ENCODE measurements around the gene CCL22. TPM values are rescaled to one million over a fixed set of nuclear protein-coding genes. Genes with fewer than 3 reads are reported as not detected.

The CCL22 gene
- total and polyA plus RNA-seq, 2 experiments from 2014 or later: 0.19 TPM; not detected in 1

DNA sequence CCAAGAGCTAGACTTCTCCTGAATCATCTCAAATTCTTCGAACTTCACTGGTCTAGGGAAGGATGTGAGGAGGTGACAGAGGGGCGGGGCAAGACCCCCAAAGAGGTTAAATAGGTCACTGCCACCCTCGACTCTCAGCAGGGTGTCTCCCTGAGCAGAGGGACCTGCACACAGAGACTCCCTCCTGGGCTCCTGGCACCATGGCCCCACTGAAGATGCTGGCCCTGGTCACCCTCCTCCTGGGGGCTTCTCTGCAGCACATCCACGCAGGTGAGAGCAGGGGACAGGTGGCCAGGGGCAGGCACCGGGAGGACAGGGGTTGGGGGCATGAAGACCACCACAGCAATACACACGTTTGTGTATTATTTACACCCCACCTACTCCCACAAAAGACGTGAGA, 55.1 kb downstream of the CCL22 start:
- Histone ChIP-seq H2AFZ (no peak overlapping the region), H3K27ac (ENCODE audit: low read depth) (no peak overlapping the region), H3K27me3 (ENCODE audit: insufficient read depth) (no peaks in the 10 kb centered on the region), H3K9me2 (ENCODE audit: insufficient read depth) (no peaks in the 10 kb centered on the region), H4K20me1 (replicated peaks; ENCODE audit: insufficient read depth) (no peaks in the 10 kb centered on the region), H3K36me3 (ENCODE audit: insufficient read depth) (no peaks in the 10 kb centered on the region), H3K4me3 (no peak overlapping the region), H3K4me2 (no peak overlapping the region), H3K4me1 (ENCODE audit: insufficient read depth) (peaks cover 3% of the 10 kb centered on the region; the same call in 1 of the 2 replicates), H3K79me2 (replicated peaks; ENCODE audit: insufficient read depth) (no peaks in the 10 kb centered on the region), H3F3A (replicated peaks; ENCODE audit: low read depth) (peaks cover 4% of the 10 kb centered on the region)
- no peak for DNase-seq (ENCODE audit: low spot score)
- Mint-ChIP-seq H3K36me3 (ENCODE audit: low read depth) (no peaks in the 10 kb centered on the region), H3K4me3 (no peak overlapping the region), H3K4me1 (peaks cover 27% of the 10 kb centered on the region), H3K9me3 (no peaks in the 10 kb centered on the region), H3K27ac (no peak overlapping the region), H3K27me3 (ENCODE audit: insufficient read depth, low read depth, poor library complexity) (peaks cover 14% of the 10 kb centered on the region)
- no peak for ATAC-seq
- TF ChIP-seq, protein P1, sequence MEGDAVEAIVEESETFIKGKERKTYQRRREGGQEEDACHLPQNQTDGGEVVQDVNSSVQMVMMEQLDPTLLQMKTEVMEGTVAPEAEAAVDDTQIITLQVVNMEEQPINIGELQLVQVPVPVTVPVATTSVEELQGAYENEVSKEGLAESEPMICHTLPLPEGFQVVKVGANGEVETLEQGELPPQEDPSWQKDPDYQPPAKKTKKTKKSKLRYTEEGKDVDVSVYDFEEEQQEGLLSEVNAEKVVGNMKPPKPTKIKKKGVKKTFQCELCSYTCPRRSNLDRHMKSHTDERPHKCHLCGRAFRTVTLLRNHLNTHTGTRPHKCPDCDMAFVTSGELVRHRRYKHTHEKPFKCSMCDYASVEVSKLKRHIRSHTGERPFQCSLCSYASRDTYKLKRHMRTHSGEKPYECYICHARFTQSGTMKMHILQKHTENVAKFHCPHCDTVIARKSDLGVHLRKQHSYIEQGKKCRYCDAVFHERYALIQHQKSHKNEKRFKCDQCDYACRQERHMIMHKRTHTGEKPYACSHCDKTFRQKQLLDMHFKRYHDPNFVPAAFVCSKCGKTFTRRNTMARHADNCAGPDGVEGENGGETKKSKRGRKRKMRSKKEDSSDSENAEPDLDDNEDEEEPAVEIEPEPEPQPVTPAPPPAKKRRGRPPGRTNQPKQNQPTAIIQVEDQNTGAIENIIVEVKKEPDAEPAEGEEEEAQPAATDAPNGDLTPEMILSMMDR (conservative IDR thresholded peaks at IDR 0.05; ENCODE audit: low read depth in 2 of 2): no peak
- TF ChIP-seq NANOG (IDR thresholded peaks at IDR 0.05; ENCODE audit: borderline replicate concordance) (no peak), CREB1 (CRISPR knock-in tag; IDR thresholded peaks at IDR 0.05; ENCODE audit: low read depth) (no peak), JUNB (IDR thresholded peaks at IDR 0.05; ENCODE audit: unreplicated experiment) (no peak), EZH2phosphoT487 (IDR thresholded peaks at IDR 0.05; ENCODE audit: unreplicated experiment) (no peak), EZH2 (IDR thresholded peaks at IDR 0.05; ENCODE audit: low read depth, unreplicated experiment) (no peak)
- TF ChIP-seq, protein P2, sequence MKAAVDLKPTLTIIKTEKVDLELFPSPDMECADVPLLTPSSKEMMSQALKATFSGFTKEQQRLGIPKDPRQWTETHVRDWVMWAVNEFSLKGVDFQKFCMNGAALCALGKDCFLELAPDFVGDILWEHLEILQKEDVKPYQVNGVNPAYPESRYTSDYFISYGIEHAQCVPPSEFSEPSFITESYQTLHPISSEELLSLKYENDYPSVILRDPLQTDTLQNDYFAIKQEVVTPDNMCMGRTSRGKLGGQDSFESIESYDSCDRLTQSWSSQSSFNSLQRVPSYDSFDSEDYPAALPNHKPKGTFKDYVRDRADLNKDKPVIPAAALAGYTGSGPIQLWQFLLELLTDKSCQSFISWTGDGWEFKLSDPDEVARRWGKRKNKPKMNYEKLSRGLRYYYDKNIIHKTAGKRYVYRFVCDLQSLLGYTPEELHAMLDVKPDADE (IDR thresholded peaks at IDR 0.05): no peak
- TF ChIP-seq, protein P3, sequence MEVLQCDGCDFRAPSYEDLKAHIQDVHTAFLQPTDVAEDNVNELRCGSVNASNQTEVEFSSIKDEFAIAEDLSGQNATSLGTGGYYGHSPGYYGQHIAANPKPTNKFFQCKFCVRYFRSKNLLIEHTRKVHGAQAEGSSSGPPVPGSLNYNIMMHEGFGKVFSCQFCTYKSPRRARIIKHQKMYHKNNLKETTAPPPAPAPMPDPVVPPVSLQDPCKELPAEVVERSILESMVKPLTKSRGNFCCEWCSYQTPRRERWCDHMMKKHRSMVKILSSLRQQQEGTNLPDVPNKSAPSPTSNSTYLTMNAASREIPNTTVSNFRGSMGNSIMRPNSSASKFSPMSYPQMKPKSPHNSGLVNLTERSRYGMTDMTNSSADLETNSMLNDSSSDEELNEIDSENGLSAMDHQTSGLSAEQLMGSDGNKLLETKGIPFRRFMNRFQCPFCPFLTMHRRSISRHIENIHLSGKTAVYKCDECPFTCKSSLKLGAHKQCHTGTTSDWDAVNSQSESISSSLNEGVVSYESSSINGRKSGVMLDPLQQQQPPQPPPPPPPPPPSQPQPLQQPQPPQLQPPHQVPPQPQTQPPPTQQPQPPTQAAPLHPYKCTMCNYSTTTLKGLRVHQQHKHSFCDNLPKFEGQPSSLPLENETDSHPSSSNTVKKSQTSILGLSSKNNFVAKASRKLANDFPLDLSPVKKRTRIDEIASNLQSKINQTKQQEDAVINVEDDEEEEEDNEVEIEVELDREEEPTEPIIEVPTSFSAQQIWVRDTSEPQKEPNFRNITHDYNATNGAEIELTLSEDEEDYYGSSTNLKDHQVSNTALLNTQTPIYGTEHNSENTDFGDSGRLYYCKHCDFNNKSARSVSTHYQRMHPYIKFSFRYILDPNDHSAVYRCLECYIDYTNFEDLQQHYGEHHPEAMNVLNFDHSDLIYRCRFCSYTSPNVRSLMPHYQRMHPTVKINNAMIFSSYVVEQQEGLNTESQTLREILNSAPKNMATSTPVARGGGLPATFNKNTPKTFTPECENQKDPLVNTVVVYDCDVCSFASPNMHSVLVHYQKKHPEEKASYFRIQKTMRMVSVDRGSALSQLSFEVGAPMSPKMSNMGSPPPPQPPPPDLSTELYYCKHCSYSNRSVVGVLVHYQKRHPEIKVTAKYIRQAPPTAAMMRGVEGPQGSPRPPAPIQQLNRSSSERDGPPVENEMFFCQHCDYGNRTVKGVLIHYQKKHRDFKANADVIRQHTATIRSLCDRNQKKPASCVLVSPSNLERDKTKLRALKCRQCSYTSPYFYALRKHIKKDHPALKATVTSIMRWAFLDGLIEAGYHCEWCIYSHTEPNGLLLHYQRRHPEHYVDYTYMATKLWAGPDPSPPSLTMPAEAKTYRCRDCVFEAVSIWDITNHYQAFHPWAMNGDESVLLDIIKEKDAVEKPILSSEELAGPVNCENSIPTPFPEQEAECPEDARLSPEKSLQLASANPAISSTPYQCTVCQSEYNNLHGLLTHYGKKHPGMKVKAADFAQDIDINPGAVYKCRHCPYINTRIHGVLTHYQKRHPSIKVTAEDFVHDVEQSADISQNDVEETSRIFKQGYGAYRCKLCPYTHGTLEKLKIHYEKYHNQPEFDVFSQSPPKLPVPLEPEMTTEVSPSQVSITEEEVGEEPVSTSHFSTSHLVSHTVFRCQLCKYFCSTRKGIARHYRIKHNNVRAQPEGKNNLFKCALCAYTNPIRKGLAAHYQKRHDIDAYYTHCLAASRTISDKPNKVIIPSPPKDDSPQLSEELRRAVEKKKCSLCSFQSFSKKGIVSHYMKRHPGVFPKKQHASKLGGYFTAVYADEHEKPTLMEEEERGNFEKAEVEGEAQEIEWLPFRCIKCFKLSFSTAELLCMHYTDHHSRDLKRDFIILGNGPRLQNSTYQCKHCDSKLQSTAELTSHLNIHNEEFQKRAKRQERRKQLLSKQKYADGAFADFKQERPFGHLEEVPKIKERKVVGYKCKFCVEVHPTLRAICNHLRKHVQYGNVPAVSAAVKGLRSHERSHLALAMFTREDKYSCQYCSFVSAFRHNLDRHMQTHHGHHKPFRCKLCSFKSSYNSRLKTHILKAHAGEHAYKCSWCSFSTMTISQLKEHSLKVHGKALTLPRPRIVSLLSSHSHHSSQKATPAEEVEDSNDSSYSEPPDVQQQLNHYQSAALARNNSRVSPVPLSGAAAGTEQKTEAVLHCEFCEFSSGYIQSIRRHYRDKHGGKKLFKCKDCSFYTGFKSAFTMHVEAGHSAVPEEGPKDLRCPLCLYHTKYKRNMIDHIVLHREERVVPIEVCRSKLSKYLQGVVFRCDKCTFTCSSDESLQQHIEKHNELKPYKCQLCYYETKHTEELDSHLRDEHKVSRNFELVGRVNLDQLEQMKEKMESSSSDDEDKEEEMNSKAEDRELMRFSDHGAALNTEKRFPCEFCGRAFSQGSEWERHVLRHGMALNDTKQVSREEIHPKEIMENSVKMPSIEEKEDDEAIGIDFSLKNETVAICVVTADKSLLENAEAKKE (CRISPR knock-in tag; IDR thresholded peaks at IDR 0.05): no peak
- TF ChIP-seq, protein P4, sequence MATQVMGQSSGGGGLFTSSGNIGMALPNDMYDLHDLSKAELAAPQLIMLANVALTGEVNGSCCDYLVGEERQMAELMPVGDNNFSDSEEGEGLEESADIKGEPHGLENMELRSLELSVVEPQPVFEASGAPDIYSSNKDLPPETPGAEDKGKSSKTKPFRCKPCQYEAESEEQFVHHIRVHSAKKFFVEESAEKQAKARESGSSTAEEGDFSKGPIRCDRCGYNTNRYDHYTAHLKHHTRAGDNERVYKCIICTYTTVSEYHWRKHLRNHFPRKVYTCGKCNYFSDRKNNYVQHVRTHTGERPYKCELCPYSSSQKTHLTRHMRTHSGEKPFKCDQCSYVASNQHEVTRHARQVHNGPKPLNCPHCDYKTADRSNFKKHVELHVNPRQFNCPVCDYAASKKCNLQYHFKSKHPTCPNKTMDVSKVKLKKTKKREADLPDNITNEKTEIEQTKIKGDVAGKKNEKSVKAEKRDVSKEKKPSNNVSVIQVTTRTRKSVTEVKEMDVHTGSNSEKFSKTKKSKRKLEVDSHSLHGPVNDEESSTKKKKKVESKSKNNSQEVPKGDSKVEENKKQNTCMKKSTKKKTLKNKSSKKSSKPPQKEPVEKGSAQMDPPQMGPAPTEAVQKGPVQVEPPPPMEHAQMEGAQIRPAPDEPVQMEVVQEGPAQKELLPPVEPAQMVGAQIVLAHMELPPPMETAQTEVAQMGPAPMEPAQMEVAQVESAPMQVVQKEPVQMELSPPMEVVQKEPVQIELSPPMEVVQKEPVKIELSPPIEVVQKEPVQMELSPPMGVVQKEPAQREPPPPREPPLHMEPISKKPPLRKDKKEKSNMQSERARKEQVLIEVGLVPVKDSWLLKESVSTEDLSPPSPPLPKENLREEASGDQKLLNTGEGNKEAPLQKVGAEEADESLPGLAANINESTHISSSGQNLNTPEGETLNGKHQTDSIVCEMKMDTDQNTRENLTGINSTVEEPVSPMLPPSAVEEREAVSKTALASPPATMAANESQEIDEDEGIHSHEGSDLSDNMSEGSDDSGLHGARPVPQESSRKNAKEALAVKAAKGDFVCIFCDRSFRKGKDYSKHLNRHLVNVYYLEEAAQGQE (IDR thresholded peaks at IDR 0.05; ENCODE audit: unreplicated experiment): no peak

Data from GM23338 (cell line).